Neural crest cell (in vitro differentiated cells): ENCODE measurements around the gene SCN5A. TPM values are rescaled to one million over a fixed set of nuclear protein-coding genes. Genes with fewer than 3 reads are reported as not detected.

Experiments
- DNase-seq: peaks from one replicate; pipeline ENCODE4 v3.0.0; 2021; ENCODE audit warnings: low read depth, mixed read lengths, low spot score
- H3K27ac Mint-ChIP-seq: one replicate; pipeline ENCODE4 v1.8.0; 2021; ENCODE audit warnings: mild to moderate bottlenecking, mixed read lengths; ENCODE audit not compliant: unreplicated experiment
- H3K27me3 Mint-ChIP-seq: 2 replicates; pipeline ENCODE4 v1.8.0; 2021; ENCODE audit warnings: low read depth, mild to moderate bottlenecking, mixed read lengths
- H3K36me3 Mint-ChIP-seq: 2 replicates; pipeline ENCODE4 v1.8.0; 2021; ENCODE audit warnings: low read depth, mild to moderate bottlenecking, mixed read lengths
- H3K4me1 Mint-ChIP-seq: 2 replicates; pipeline ENCODE4 v1.8.0; 2021; ENCODE audit warnings: mixed read lengths
- H3K4me3 Mint-ChIP-seq: one replicate; pipeline ENCODE4 v1.8.0; 2021; ENCODE audit warnings: mild to moderate bottlenecking, mixed read lengths
- H3K9me3 Mint-ChIP-seq: 2 replicates; pipeline ENCODE4 v1.8.0; 2021; ENCODE audit warnings: mixed read lengths
- CTCF ChIP-seq: fragments of 200-600 bp; sonication (generic); conservative IDR thresholded peaks from 2 replicates; pipeline ENCODE4 v1.5.0; 2021; ENCODE audit warnings: antibody characterized with exemption, mild to moderate bottlenecking
- total RNA-seq: library from RNA; stranded (reverse); gene quantifications from 2 replicates; pipeline ENCODE4 v1.2.1, GENCODE V29; 2021

Gene SCN5A
- total RNA-seq, 1 donor from 2014 or later = 1.2 TPM

- H3K36me3 Mint-ChIP-seq = peaks cover 3% of the 10 kb centered on the region
- no peak overlapping the region for H3K4me3 Mint-ChIP-seq
- no peaks in the 10 kb centered on the region for H3K27me3 Mint-ChIP-seq
- peak overlapping the region; percentile 46 for H3K27ac Mint-ChIP-seq
- H3K9me3 Mint-ChIP-seq = no peaks in the 10 kb centered on the region
- peaks cover 13% of the 10 kb centered on the region for H3K4me1 Mint-ChIP-seq
- TF ChIP-seq CTCF = no peak
- DNase-seq = no peak
Measured at GRCh38 chr3:38500688-38501417, 148.6 kb downstream of the SCN5A start.

Other genes with a start within 250 kb of the SCN5A start
- 77.1 and 79.1 TPM in 2 replicates for gene ACVR2B, start 195.8 kb downstream of the SCN5A start, total RNA-seq
- 26.2 and 26.5 TPM in 2 replicates for gene EXOG, start 153.3 kb downstream of the SCN5A start, total RNA-seq
- not detected in 2 replicates for gene SCN10A, start 166.5 kb upstream of the SCN5A start, total RNA-seq